SU-DHL-6 (cell line): ENCODE data around the gene FBXO10.

Experiments used
- H2AFZ ChIP-seq: fragments of 200-600 bp; sonication (generic); 2 replicates; pipeline ENCODE4 v1.6.1; 2014; ENCODE audit warnings: low read depth, mild to moderate bottlenecking, moderate library complexity, mixed read lengths, antibody characterized with exemption, low read length; ENCODE audit not compliant: severe bottlenecking
- H3F3A ChIP-seq: fragments of 200-600 bp; shearing (Covaris generic); 2 replicates; pipeline ENCODE4 v1.6.0; 2016; ENCODE audit warnings: antibody characterized with exemption, mild to moderate bottlenecking; ENCODE audit not compliant: insufficient read depth
- H3K27ac ChIP-seq: fragments of 200-600 bp; sonication (generic); 2 replicates; pipeline ENCODE4 v1.5.1; 2016; ENCODE audit warnings: low read depth, mild to moderate bottlenecking, low read length, moderate library complexity, mixed read lengths
- H3K27me3 ChIP-seq: fragments of 200-600 bp; sonication (generic), shearing (Covaris generic); 2 replicates; pipeline ENCODE4 v1.6.0; 2014; ENCODE audit warnings: mild to moderate bottlenecking, low read length
- H3K36me3 ChIP-seq: fragments of 200-600 bp; sonication (generic); 2 replicates; pipeline ENCODE4 v1.6.1; 2014; ENCODE audit warnings: mild to moderate bottlenecking, low read length, mixed read lengths
- H3K4me2 ChIP-seq: fragments of 300-600, 200-600 bp; shearing (Covaris generic), sonication (generic); 2 replicates; pipeline ENCODE4 v1.6.0; 2014; ENCODE audit warnings: low read length, low read depth, mild to moderate bottlenecking; ENCODE audit not compliant: poor library complexity, severe bottlenecking
- H3K4me3 ChIP-seq: fragments of 200-600 bp; sonication (generic); 2 replicates; pipeline ENCODE4 v1.5.1; 2014; ENCODE audit warnings: antibody characterized with exemption, low read length, mild to moderate bottlenecking, mixed read lengths; ENCODE audit not compliant: insufficient read depth, poor library complexity, severe bottlenecking
- H3K79me2 ChIP-seq: fragments of 200-600 bp; sonication (generic); 2 replicates; pipeline ENCODE4 v1.6.1; 2014; ENCODE audit warnings: mild to moderate bottlenecking, low read length, moderate library complexity; ENCODE audit not compliant: insufficient read depth
- H3K9ac ChIP-seq: fragments of 200-600 bp; sonication (generic); 2 replicates; pipeline ENCODE4 v1.7.0; 2014; ENCODE audit warnings: mild to moderate bottlenecking, low read length
- H3K9me2 ChIP-seq: fragments of 200-600 bp; sonication (generic); replicated peaks from 2 replicates; pipeline ENCODE4 v1.6.1; 2014; ENCODE audit warnings: low read length; ENCODE audit not compliant: insufficient read depth
- H3K9me3 ChIP-seq: fragments of 200-600 bp; sonication (generic); 2 replicates; pipeline ENCODE4 v1.6.1; 2014; ENCODE audit warnings: low read length, mixed read lengths; ENCODE audit not compliant: insufficient read depth
- H4K20me1 ChIP-seq: fragments of 200-600 bp; sonication (generic); 2 replicates; pipeline ENCODE4 v1.6.1; 2014; ENCODE audit warnings: low read depth, mild to moderate bottlenecking, antibody characterized with exemption, low read length, moderate library complexity, mixed read lengths
- EZH2phosphoT487 ChIP-seq: fragments of 200-600 bp; sonication (generic), shearing (Covaris generic); conservative IDR thresholded peaks from 2 replicates; pipeline ENCODE4 v1.6.1; 2018; ENCODE audit warnings: mild to moderate bottlenecking, antibody characterized with exemption, low read length, moderate library complexity, mixed read lengths
- TF ChIP-seq, protein P1 (sequence below): fragments of 200-600 bp; sonication (generic); IDR thresholded peaks from one replicate; pipeline ENCODE4 v1.5.1; 2017; ENCODE audit warnings: antibody characterized with exemption, mild to moderate bottlenecking, low read length, moderate library complexity; ENCODE audit not compliant: insufficient read depth, poor library complexity, severe bottlenecking

The FBXO10 gene

DNA sequence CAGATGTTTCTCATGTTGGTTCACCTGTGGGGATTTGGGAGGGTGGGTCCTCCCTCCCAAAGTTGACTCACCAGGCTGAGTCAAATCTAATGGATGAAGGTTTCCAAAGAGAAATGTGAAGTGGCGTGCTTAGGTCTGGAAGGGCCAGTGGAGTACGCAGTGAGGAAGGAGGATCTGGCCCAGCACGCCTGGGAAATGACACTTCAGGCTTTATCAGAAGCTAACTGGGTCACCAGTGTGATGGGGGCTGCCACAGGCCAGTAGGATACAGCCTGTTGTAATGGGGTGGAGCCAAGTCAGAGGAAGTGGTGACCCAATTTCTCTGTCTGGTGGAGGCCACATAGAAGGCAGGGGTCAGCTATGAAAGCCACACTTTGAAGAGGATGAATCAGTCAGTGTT, 72.4 kb downstream of the FBXO10 start:
- H3K36me3 ChIP-seq = peaks cover 33% of the 10 kb centered on the region
- no peak overlapping the region for H2AFZ ChIP-seq
- no peaks in the 10 kb centered on the region for H3K27me3 ChIP-seq
- H3K27ac ChIP-seq = no peak overlapping the region
- H3K79me2 ChIP-seq = no peaks in the 10 kb centered on the region
- H3K9ac ChIP-seq = no peak overlapping the region
- H3K4me2 ChIP-seq = no peak overlapping the region
- peaks cover 8% of the 10 kb centered on the region for H3F3A ChIP-seq
- no peak overlapping the region for H3K4me3 ChIP-seq
- no peaks in the 10 kb centered on the region for H3K9me2 ChIP-seq
- H4K20me1 ChIP-seq = no peaks in the 10 kb centered on the region
- TF ChIP-seq, protein P1, sequence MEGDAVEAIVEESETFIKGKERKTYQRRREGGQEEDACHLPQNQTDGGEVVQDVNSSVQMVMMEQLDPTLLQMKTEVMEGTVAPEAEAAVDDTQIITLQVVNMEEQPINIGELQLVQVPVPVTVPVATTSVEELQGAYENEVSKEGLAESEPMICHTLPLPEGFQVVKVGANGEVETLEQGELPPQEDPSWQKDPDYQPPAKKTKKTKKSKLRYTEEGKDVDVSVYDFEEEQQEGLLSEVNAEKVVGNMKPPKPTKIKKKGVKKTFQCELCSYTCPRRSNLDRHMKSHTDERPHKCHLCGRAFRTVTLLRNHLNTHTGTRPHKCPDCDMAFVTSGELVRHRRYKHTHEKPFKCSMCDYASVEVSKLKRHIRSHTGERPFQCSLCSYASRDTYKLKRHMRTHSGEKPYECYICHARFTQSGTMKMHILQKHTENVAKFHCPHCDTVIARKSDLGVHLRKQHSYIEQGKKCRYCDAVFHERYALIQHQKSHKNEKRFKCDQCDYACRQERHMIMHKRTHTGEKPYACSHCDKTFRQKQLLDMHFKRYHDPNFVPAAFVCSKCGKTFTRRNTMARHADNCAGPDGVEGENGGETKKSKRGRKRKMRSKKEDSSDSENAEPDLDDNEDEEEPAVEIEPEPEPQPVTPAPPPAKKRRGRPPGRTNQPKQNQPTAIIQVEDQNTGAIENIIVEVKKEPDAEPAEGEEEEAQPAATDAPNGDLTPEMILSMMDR = no peak
- no peak for TF ChIP-seq EZH2phosphoT487
- no peaks in the 10 kb centered on the region for H3K9me3 ChIP-seq

DNA sequence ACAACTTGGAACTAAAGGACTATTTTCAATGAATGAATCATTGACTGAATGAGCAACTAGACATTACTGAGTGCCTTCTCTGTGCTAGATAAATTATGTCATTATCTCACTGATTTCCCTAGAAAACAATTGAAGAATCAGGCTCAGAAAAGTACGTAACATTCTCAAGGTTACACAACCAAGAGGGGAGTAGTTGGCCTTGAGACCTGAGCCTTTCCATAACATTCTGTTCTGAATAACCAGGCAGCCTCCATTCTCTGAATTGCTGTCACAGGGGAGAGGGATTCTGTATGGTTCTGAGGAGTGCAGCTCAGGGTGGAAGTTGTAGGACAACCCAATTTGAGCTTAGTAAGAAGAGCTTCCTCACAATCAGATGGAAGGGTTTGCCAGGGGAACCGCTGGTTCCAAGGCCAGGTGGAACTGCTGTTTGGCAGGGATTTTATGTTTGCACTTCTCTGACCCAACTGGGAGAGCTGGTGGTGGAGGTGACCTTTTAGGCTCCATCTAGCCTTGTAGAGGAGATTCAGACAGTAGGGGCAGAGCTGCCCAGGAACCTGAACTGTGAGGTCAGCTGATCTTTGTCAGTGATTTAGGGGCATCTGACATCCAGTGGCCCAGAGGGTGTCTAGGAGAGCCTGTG, 74.1 kb downstream of the FBXO10 start:
- Histone ChIP-seq H3K4me2 (no peak overlapping the region), H3K9me3 (no peaks in the 10 kb centered on the region), H3F3A (peaks cover 8% of the 10 kb centered on the region; the same call in 1 of the 2 replicates), H3K36me3 (peaks cover 45% of the 10 kb centered on the region), H3K79me2 (no peaks in the 10 kb centered on the region), H4K20me1 (no peaks in the 10 kb centered on the region), H3K4me3 (no peak overlapping the region), H3K9ac (no peak overlapping the region), H3K27ac (no peak overlapping the region), H3K9me2 (no peaks in the 10 kb centered on the region), H2AFZ (no peak overlapping the region), H3K27me3 (no peaks in the 10 kb centered on the region)
- TF ChIP-seq, protein P1 = no peak
- TF ChIP-seq EZH2phosphoT487 = no peak

DNA sequence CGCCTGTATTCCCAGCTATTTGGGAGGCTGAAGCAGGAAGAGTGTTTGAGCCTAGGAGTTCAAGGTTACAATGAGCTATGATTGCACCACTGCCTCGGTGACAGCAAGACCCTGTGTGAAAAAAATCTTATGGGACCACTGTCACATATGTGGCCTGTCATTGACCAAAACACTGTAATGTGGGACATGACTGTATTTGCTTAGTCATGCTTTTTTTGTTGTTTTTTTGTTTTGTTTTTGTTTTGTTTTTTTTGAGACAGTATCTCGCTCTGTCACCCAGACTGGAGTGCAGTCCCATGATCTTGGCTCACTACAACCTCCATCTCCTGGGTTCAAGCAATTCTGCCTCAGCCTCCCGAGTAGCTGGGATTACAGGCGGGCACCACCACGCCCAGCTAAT, 76.9 kb downstream of the FBXO10 start:
- peaks cover 11% of the 10 kb centered on the region; the same call in 1 of the 2 replicates for H3K79me2 ChIP-seq
- H4K20me1 ChIP-seq = no peaks in the 10 kb centered on the region
- H3K4me3 ChIP-seq = no peak overlapping the region
- no peak overlapping the region for H3K4me2 ChIP-seq
- no peak overlapping the region for H3K9ac ChIP-seq
- H3K9me2 ChIP-seq = no peaks in the 10 kb centered on the region
- H3K27ac ChIP-seq = no peak overlapping the region
- TF ChIP-seq, protein P1 = no peak
- TF ChIP-seq EZH2phosphoT487 = no peak
- no peaks in the 10 kb centered on the region for H3K27me3 ChIP-seq
- no peaks in the 10 kb centered on the region for H3F3A ChIP-seq
- H3K9me3 ChIP-seq = no peaks in the 10 kb centered on the region
- H2AFZ ChIP-seq = no peak overlapping the region
- peaks cover 60% of the 10 kb centered on the region for H3K36me3 ChIP-seq

DNA sequence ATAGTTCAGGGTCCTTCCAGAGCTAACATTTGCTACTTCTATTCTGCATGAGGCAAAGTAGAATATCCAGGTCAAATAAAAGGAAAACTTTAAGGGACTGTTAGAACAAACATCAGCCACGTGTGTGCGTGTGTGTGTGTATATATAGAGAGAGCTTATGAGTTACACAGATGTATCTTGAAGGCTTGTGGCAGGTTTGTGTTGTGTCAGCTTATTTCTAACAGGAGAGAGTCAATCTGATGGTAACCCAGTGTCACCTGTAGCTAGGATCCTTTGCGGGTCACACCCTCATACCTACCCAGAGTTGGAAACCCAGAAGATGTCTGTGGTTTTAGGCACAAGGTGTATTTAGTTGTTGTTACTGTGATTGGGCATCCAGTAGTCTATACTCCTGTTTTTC, 77.7 kb downstream of the FBXO10 start:
- Histone ChIP-seq H4K20me1 (no peaks in the 10 kb centered on the region), H3K9me2 (no peaks in the 10 kb centered on the region), H3K79me2 (peaks cover 11% of the 10 kb centered on the region; the same call in 1 of the 2 replicates), H3K36me3 (peaks cover 64% of the 10 kb centered on the region), H3K9ac (no peak overlapping the region), H3K4me3 (no peak overlapping the region), H3K4me2 (no peak overlapping the region), H3F3A (no peaks in the 10 kb centered on the region), H2AFZ (no peak overlapping the region), H3K27me3 (no peaks in the 10 kb centered on the region), H3K27ac (no peak overlapping the region), H3K9me3 (no peaks in the 10 kb centered on the region)
- TF ChIP-seq, protein P1 = no peak
- TF ChIP-seq EZH2phosphoT487 = no peak
